Common myeloid progenitor, CD34-positive (primary cell): Measurements from ENCODE around the gene KRT7.

Experiments
- CTCF ChIA-PET: fragments of 350-600 bp; sonication (Branson Sonifier 250); formaldehyde crosslinking; loops from one replicate; lab custom pipeline; 2021; ENCODE audit warnings: antibody characterized with exemption; lab: Charles Lee
- POLR2A ChIA-PET: fragments of 350-600 bp; sonication (Branson Sonifier 250); formaldehyde crosslinking; loops from one replicate; lab custom pipeline; 2021; ENCODE audit warnings: antibody characterized with exemption; lab: Charles Lee
- DNase-seq, 3 donors: peaks; one replicate each; pipeline versions ENCODE4 v3.0.0 to v3.0.0-alpha.2; 2013
- H3K27ac ChIP-seq, 2 experiments: 1 replicate in 1 of 2; 2 replicates in 1 of 2; pipeline ENCODE4 v1.7.0; 2013; ENCODE audit warnings: inconsistent platforms in 2 of 2, low read length in 2 of 2, mild to moderate bottlenecking in 2 of 2, low read depth in 1 of 2, moderate library complexity in 1 of 2; ENCODE audit not compliant: severe bottlenecking in 2 of 2, insufficient read depth in 1 of 2, poor library complexity in 1 of 2
- H3K27me3 ChIP-seq, 5 experiments: replicated peaks in 2 of 5; 1 replicate in 3 of 5; 2 replicates in 2 of 5; pipeline versions ENCODE4 v1.6.1 to v1.7.0; 2013; ENCODE audit warnings: low read length in 4 of 5, mild to moderate bottlenecking in 2 of 5, moderate library complexity in 2 of 5, inconsistent platforms in 1 of 5; ENCODE audit not compliant: insufficient read depth in 5 of 5, control insufficient read depth in 4 of 5
- H3K36me3 ChIP-seq, 4 experiments: 1 replicate in 2 of 4; 2 replicates in 2 of 4; pipeline versions ENCODE4 v1.6.1 to v1.7.0; 2013; ENCODE audit warnings: low read length in 3 of 4, control low read depth in 1 of 4, mild to moderate bottlenecking in 1 of 4; ENCODE audit not compliant: control insufficient read depth in 4 of 4, insufficient read depth in 4 of 4
- H3K4me1 ChIP-seq, 4 experiments: 1 replicate in 3 of 4; 2 replicates in 1 of 4; pipeline versions ENCODE4 v1.6.1 to v1.7.1; 2013; ENCODE audit warnings: low read length in 3 of 4, mild to moderate bottlenecking in 3 of 4, control low read depth in 1 of 4, inconsistent platforms in 1 of 4, moderate library complexity in 1 of 4; ENCODE audit not compliant: control insufficient read depth in 4 of 4, insufficient read depth in 4 of 4; ENCODE audit errors: control extremely low read depth in 1 of 4
- H3K4me3 ChIP-seq, 7 experiments: 1 replicate in 4 of 7; 2 replicates in 3 of 7; pipeline versions ENCODE4 v1.5.1 to v1.7.0; 2013; ENCODE audit warnings: mild to moderate bottlenecking in 7 of 7, low read length in 6 of 7, moderate library complexity in 6 of 7, inconsistent platforms in 2 of 7, low read depth in 2 of 7, control low read depth in 1 of 7; ENCODE audit not compliant: insufficient read depth in 4 of 7, control insufficient read depth in 1 of 7; ENCODE audit errors: extremely low read depth in 1 of 7
- H3K9me3 ChIP-seq, 5 experiments: 1 replicate in 4 of 5; 2 replicates in 1 of 5; pipeline versions ENCODE4 v1.6.1 to v1.7.1; 2013; ENCODE audit warnings: low read length in 4 of 5, mild to moderate bottlenecking in 2 of 5, inconsistent platforms in 1 of 5, low read depth in 1 of 5, moderate library complexity in 1 of 5; ENCODE audit not compliant: control insufficient read depth in 4 of 5, insufficient read depth in 2 of 5; ENCODE audit errors: control extremely low read depth in 1 of 5
- WGBS: methylation state at CpG from one replicate; pipeline ENCODE4 v1.1.5; 2013; ENCODE audit not compliant: insufficient coverage; 5-methylcytosine and 5-hydroxymethylcytosine counted together

KRT7 gene

DNA sequence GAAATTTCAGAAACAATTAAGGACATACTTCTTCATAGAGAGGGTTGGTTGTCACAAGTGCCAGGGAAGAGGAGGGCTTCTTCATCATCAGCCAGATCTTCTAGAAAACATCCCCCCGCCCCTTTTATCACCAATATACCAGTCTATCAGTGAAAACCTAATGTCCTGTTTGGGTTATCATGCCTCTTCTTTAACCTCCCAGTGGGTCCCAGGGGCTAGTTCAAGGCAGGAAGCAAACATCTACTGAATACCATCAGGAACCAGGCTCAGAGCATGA lies 28.1 kb downstream of the KRT7 start:
- H3K36me3 ChIP-seq, result no peaks in the 10 kb centered on the region
- WGBS, result 100% methylated on average over 1 of the region's 1 CpG
- POLR2A ChIA-PET, result no interaction called here
- peaks cover 0 to 6% (median 0%) of the 10 kb centered on the region in 5 experiments for H3K9me3 ChIP-seq
- CTCF ChIA-PET, result interaction anchor here (1.6 to 11.4 kb wide), 3 partner anchors 13 to 51 kb away, joined by 3 to 133 read pairs (median 6); partner anchors contain the start of gene KRT86
- peak overlapping the region in 1 of 7 experiments; percentile 34 for H3K4me3 ChIP-seq
- no peak for DNase-seq
- peaks cover 13 to 44% (median 36%) of the 10 kb centered on the region in 4 experiments for H3K4me1 ChIP-seq
- H3K27me3 ChIP-seq, result peaks cover 3 to 52% (median 39%) of the 10 kb centered on the region in 5 experiments
- no peak overlapping the region for H3K27ac ChIP-seq

- no peak overlapping the region for H3K4me3 ChIP-seq
- WGBS, result 100% methylated on average over 1 of the region's 3 CpGs
- no peak for DNase-seq
- peaks cover 0 to 6% (median 0%) of the 10 kb centered on the region in 5 experiments for H3K9me3 ChIP-seq
- H3K27me3 ChIP-seq, result peaks cover 3 to 46% (median 28%) of the 10 kb centered on the region in 5 experiments
- ChIA-PET POLR2A (no interaction called here), CTCF (interaction anchor here (1.5 to 11.4 kb wide), 2 partner anchors 16 to 65 kb away, joined by 4 to 133 read pairs; partner anchors contain the start of gene KRT86)
- H3K4me1 ChIP-seq, result peaks cover 13 to 40% (median 36%) of the 10 kb centered on the region in 4 experiments
- no peaks in the 10 kb centered on the region for H3K36me3 ChIP-seq
- H3K27ac ChIP-seq, result no peak overlapping the region
Observed at GRCh38 chr12:52262286-52262685, 29.2 kb downstream of the KRT7 start.

DNA sequence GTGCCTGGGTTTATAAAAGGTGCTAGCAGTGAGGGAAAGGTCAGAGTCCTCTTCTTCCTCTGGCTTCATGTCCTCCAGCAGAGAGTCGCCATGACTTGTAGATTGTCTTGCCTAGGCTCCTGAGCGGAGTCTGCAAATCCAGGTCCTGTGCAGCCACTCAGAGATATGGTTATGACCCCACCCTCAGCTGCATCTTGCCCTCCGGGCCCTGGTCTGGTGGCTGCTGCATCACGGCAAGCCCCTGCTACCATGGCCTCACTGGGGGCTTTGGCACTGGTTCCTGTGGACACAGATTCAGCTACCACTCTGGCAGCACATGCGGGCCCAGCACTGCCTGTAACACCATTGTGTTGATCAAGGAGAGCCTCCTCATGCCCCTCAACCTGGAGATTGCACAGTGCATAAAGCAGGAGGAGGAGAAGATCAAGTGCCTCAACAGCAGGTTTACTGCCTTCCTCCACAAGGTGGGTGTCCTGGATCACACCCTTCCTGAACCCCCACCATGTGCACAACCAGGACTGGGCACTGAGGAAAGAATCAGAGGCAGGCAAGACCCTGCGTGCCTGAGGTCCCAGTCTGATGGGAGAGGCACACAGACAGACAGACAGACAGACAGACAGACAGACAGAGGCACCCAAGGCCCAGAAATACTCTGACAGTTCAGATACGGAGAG lies 30.9 kb downstream of the KRT7 start:
- Histone ChIP-seq H3K27ac (no peak overlapping the region), H3K4me3 (no peak overlapping the region), H3K9me3 (peaks cover 0 to 6% (median 0%) of the 10 kb centered on the region in 5 experiments), H3K27me3 (peaks cover 0 to 31% (median 23%) of the 10 kb centered on the region in 5 experiments), H3K36me3 (no peaks in the 10 kb centered on the region), H3K4me1 (peaks cover 13 to 29% (median 26%) of the 10 kb centered on the region in 4 experiments)
- ChIA-PET CTCF (interaction anchor here (0.6 to 11.4 kb wide), 7 partner anchors 13 to 1689 kb away, joined by 3 to 133 read pairs (median 4); partner anchors contain the start of gene KRT86), POLR2A (no interaction called here)
- no peak for DNase-seq
- WGBS, result 96% methylated on average over 5 of the region's 7 CpGs

- H3K36me3 ChIP-seq, result no peaks in the 10 kb centered on the region
- ChIA-PET POLR2A (no interaction called here), CTCF (interaction anchor here (0.6 to 11.4 kb wide), 8 partner anchors 13 to 1689 kb away, joined by 3 to 133 read pairs (median 5); partner anchors contain the start of gene KRT86)
- peaks cover 0 to 28% (median 19%) of the 10 kb centered on the region in 5 experiments for H3K27me3 ChIP-seq
- DNase-seq, result no peak
- H3K4me3 ChIP-seq, result no peak overlapping the region
- H3K27ac ChIP-seq, result no peak overlapping the region
- WGBS, result 100% methylated on average over 2 of the region's 2 CpGs
- H3K9me3 ChIP-seq, result peaks cover 0 to 6% (median 0%) of the 10 kb centered on the region in 5 experiments
- H3K4me1 ChIP-seq, result peaks cover 13 to 24% (median 21%) of the 10 kb centered on the region in 4 experiments
Observed at GRCh38 chr12:52264435-52264825, 31.4 kb downstream of the KRT7 start.

- DNase-seq, result no peak
- H3K4me3 ChIP-seq, result no peak overlapping the region
- H3K4me1 ChIP-seq, result peaks cover 0 to 3% (median under 1%) of the 10 kb centered on the region in 4 experiments
- H3K36me3 ChIP-seq, result no peaks in the 10 kb centered on the region
- POLR2A ChIA-PET, result no interaction called here
- CTCF ChIA-PET, result interaction anchor here (1.0 to 11.4 kb wide), 10 partner anchors 10 to 112 kb away, joined by 3 to 133 read pairs (median 4); partner anchors contain the start of genes KRT83 and KRT86
- no peak overlapping the region for H3K27ac ChIP-seq
- H3K9me3 ChIP-seq, result peaks cover 0 to 6% (median 0%) of the 10 kb centered on the region in 5 experiments
- H3K27me3 ChIP-seq, result peaks cover 0 to 25% (median 16%) of the 10 kb centered on the region in 5 experiments
- WGBS, result 100% methylated on average over 2 of the region's 2 CpGs
Observed at GRCh38 chr12:52266514-52266913, 33.5 kb downstream of the KRT7 start.

DNA sequence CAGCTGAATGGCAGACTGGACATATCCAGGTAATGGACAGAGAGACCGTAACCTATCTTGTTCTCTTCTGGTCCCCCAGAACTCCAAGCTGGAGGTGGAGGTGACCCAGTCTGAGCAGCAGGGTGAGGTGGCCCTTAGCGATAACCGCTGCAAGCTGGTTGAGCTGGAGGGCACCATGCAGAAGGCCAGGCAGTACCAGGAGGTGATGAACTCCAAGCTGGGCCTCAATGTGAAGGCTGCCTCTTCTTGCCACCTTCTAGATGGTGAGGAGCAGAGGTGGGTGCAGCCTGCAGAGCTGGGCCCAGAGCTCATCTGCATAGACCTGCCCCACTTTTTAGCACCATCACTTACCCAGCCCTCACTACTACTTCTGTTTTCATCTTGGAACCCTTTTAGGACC lies 34.2 kb downstream of the KRT7 start:
- 63% methylated on average over 3 of the region's 3 CpGs for WGBS
- no peak for DNase-seq
- H3K9me3 ChIP-seq, result peaks cover 0 to 6% (median 0%) of the 10 kb centered on the region in 5 experiments
- peaks cover 0 to 20% (median 11%) of the 10 kb centered on the region in 5 experiments for H3K27me3 ChIP-seq
- no peak overlapping the region for H3K27ac ChIP-seq
- H3K36me3 ChIP-seq, result no peaks in the 10 kb centered on the region
- CTCF ChIA-PET, result interaction anchor here (1.1 to 11.4 kb wide), 8 partner anchors 10 to 112 kb away, joined by 3 to 133 read pairs (median 4); partner anchors contain the start of genes KRT83 and KRT86
- H3K4me3 ChIP-seq, result no peak overlapping the region
- no peaks in the 10 kb centered on the region for H3K4me1 ChIP-seq
- POLR2A ChIA-PET, result no interaction called here

- Histone ChIP-seq H3K27me3 (peaks cover 0 to 17% (median 9%) of the 10 kb centered on the region in 5 experiments), H3K36me3 (no peaks in the 10 kb centered on the region), H3K9me3 (peaks cover 0 to 2% (median 0%) of the 10 kb centered on the region in 5 experiments), H3K4me1 (no peaks in the 10 kb centered on the region), H3K4me3 (no peak overlapping the region), H3K27ac (no peak overlapping the region)
- DNase-seq, result no peak
- WGBS, result 100% methylated on average over 2 of the region's 3 CpGs
- CTCF ChIA-PET, result interaction anchor here (1.0 to 11.4 kb wide), 6 partner anchors 10 to 111 kb away, joined by 3 to 133 read pairs (median 4); partner anchors contain the start of gene KRT86
- POLR2A ChIA-PET, result no interaction called here
Observed at GRCh38 chr12:52267699-52268098, 34.7 kb downstream of the KRT7 start.
